Measurements from ENCODE around the gene TSPAN10. TPM values are rescaled to one million over a fixed set of nuclear protein-coding genes. Genes with fewer than 3 reads are reported as not detected.

The TSPAN10 gene
- total RNA-seq, 2 donors from 2014 or later: 1.3 to 1.8 TPM

- no peaks in the 10 kb centered on the region for H3K36me3 ChIP-seq (ENCODE audit: control insufficient read depth, insufficient read depth, low read length)
- H3K27ac ChIP-seq (ENCODE audit: low read depth, low read length): no peak overlapping the region
- Mint-ChIP-seq H3K4me3 (no peak overlapping the region), H3K36me3 (ENCODE audit: low read depth) (no peaks in the 10 kb centered on the region), H3K4me1 (peaks cover 4% of the 10 kb centered on the region), H3K27ac (no peak overlapping the region), H3K9me3 (peaks cover 11% of the 10 kb centered on the region), H3K27me3 (ENCODE audit: insufficient read depth) (peaks cover 26% of the 10 kb centered on the region)
- H3K4me3 ChIP-seq (ENCODE audit: low read length): no peak overlapping the region
- peaks cover 27% of the 10 kb centered on the region for H3K27me3 ChIP-seq (ENCODE audit: control insufficient read depth, insufficient read depth, low read length, poor library complexity, severe bottlenecking)
- no peak for TF ChIP-seq CTCF (conservative IDR thresholded peaks at IDR 0.05)
- no peak overlapping the region for H3K9ac ChIP-seq (ENCODE audit: extremely low read depth, low read length, poor library complexity, severe bottlenecking)
- no peaks in the 10 kb centered on the region for H3K4me1 ChIP-seq (ENCODE audit: control insufficient read depth, insufficient read depth, low read length)
- H3K9me3 ChIP-seq (ENCODE audit: control insufficient read depth, low read length): peaks cover 6% of the 10 kb centered on the region
- 90 to 96% methylated on average over 24 to 29 of the region's 29 CpGs for WGBS, 2 experiments (ENCODE audit: insufficient coverage in 1 of 2, insufficient read length in 1 of 2)
- no peak for DNase-seq
These were observed 8.3 kb downstream of the TSPAN10 start for GRCh38 chr17:81644976-81645952.

- peaks cover 11% of the 10 kb centered on the region for H3K9me3 Mint-ChIP-seq
- no peaks in the 10 kb centered on the region for H3K4me1 ChIP-seq (ENCODE audit: control insufficient read depth, insufficient read depth, low read length)
- H3K27me3 ChIP-seq (ENCODE audit: control insufficient read depth, insufficient read depth, low read length, poor library complexity, severe bottlenecking): peaks cover 27% of the 10 kb centered on the region
- no peak overlapping the region for H3K4me3 ChIP-seq (ENCODE audit: low read length)
- TF ChIP-seq CTCF (conservative IDR thresholded peaks at IDR 0.05): no peak
- H3K36me3 Mint-ChIP-seq (ENCODE audit: low read depth): no peaks in the 10 kb centered on the region
- no peak for DNase-seq
- WGBS, 2 experiments (ENCODE audit: insufficient coverage in 1 of 2, insufficient read length in 1 of 2): 81 to 83% methylated on average over 9 to 12 of the region's 12 CpGs
- H3K27ac ChIP-seq (ENCODE audit: low read depth, low read length): no peak overlapping the region
- no peaks in the 10 kb centered on the region for H3K36me3 ChIP-seq (ENCODE audit: control insufficient read depth, insufficient read depth, low read length)
- peaks cover 4% of the 10 kb centered on the region for H3K4me1 Mint-ChIP-seq
- peak overlapping the region; percentile 26 for H3K4me3 Mint-ChIP-seq
- no peak overlapping the region for H3K27ac Mint-ChIP-seq
- peaks cover 26% of the 10 kb centered on the region for H3K27me3 Mint-ChIP-seq (ENCODE audit: insufficient read depth)
- peaks cover 6% of the 10 kb centered on the region for H3K9me3 ChIP-seq (ENCODE audit: control insufficient read depth, low read length)
- no peak overlapping the region for H3K9ac ChIP-seq (ENCODE audit: extremely low read depth, low read length, poor library complexity, severe bottlenecking)
These were observed 10.0 kb downstream of the TSPAN10 start for GRCh38 chr17:81646869-81647600.

GRCh38 chr17:81647640-81648012 lies 10.6 kb downstream of the TSPAN10 start:
- Histone ChIP-seq H3K36me3 (ENCODE audit: control insufficient read depth, insufficient read depth, low read length) (no peaks in the 10 kb centered on the region), H3K4me1 (ENCODE audit: control insufficient read depth, insufficient read depth, low read length) (no peaks in the 10 kb centered on the region), H3K4me3 (ENCODE audit: low read length) (peak overlapping the region; percentile 35), H3K27ac (ENCODE audit: low read depth, low read length) (no peak overlapping the region), H3K9me3 (ENCODE audit: control insufficient read depth, low read length) (peaks cover 6% of the 10 kb centered on the region), H3K27me3 (ENCODE audit: control insufficient read depth, insufficient read depth, low read length, poor library complexity, severe bottlenecking) (peaks cover 27% of the 10 kb centered on the region), H3K9ac (ENCODE audit: extremely low read depth, low read length, poor library complexity, severe bottlenecking) (no peak overlapping the region)
- Mint-ChIP-seq H3K36me3 (ENCODE audit: low read depth) (no peaks in the 10 kb centered on the region), H3K4me3 (peak overlapping the region; percentile 26), H3K4me1 (peaks cover 4% of the 10 kb centered on the region), H3K27me3 (ENCODE audit: insufficient read depth) (peaks cover 26% of the 10 kb centered on the region), H3K9me3 (peaks cover 11% of the 10 kb centered on the region), H3K27ac (no peak overlapping the region)
- TF ChIP-seq CTCF (conservative IDR thresholded peaks at IDR 0.05): no peak
- DNase-seq: no peak
- WGBS, 2 experiments (ENCODE audit: insufficient coverage in 1 of 2, insufficient read length in 1 of 2): 43 to 44% methylated on average over 18 to 21 of the region's 21 CpGs
